Activated CD8-positive, alpha-beta memory T cell treated with anti-CD3 and anti-CD28 coated beads, Interleukin-2, amount 50 U/mL, for 1 hour (primary cell): ENCODE results near the gene TNPO3.

ENCODE experiments used
- DNase-seq: peaks from one replicate; pipeline ENCODE4 v3.0.0-alpha.2; 2020; ENCODE audit errors: extremely low read depth

The TNPO3 gene

DNA sequence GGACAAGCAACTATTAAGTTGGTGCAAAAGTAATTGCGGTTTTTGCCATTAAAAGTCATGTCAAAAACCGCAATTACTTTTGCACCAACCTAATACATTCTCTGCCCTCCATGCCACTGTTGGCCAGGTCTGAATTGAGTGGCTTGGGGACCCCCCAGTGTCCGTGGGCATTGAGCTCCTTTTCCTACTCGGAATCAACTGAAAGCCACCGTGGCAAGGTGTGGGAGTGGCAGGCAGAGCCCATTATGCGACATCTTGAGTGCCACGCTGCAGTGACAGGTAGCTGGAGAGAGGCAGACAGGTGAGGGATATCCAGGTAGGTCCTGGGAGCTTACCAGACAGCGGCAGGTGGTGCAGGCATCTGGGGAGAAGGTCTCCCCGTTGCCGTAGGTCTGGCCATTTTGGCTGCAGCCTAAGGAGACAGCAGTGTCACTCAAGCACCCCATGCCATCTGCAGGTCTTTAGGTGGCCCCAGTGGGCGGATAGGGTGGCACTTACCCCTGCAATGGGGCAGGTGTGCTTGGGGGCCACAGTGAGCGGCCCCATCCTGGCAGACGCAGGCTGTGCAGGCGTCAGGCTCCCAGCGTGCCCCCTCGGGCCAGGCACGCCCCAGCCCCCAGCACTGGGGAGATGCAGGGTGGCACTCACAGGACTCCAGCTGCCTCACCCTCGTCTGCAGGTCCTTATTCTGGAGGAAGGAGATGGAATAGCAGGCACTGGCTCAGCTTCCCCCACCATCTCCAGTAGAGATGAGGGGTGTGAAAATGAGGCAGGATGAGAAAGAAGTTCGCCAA lies 147.9 kb downstream of the TNPO3 start:
- DNase-seq, result no peak

DNA sequence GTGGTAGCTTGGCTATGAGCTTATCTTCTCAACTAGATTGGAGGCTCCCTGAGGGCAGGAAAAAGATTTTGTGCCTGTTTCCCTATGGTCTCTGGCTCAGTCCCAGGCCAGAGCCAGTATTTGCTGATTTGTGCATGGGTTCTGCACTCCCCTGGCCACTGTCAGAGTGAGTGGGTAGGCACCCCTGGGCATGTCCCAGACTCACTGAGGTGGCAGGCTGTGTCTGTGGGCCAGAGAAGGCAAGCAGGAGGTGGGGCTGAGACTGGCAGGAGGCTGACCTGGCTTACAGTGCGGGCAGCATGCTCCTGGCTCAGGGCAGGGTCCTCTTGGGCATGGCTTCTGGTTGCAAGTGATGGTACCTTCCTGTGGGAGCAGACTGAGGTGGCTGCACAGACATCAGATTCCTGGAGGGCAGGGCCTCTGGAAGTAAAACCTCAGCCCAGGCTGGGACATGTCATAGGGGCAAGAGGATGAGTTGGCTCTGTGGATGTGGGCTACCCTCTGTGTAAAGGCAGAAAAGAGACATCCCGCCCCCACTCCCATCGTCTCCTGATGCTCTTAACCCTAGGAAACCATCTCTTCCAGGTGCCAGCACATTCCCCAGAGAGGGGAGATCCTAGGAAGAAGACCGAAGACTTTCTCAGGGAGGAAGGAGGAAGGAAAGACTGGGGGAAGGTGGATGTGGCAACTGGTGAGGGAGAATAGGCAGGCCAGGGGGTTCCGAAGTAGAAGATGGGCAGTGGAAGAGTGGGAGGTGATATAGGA lies 148.7 kb downstream of the TNPO3 start:
- DNase-seq, result no peak

DNA sequence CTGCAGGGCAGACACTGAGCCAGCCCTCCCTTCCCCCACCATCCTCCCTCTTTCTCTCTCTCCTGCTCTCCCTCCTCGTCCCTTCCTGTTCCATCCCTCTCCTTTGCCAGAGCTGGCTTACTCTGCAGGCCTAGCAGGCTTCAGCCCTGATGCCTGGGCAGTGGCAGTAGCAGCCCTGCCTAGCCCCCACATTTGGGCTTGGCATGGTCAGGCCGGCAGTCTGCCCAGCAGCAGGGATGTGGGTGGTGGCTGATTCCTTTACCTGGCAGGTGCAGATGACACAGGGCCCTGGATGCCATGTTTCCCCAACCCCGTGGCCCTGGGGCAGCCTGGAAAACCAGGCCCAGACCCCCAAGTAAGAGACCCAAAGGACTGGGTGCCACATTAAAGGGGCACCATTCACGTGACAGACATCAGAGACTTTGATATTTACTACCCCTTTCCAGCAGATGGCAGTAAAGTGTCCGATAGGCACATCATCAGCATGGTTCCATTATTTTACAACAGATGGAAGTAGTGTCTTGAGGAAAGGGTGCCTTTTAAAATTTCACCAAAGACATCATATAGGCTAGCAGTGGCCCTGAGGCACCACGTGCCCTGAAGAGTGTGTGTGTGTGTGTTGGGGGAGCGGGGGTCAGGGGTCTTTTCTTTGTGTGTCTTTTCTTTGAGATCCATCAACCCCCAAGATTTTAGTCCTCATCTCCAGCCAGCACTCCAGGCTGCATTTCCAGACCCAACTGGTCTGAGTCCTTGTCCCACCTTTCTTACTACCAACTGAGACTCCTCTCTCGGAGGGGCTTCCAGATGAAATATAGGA lies 150.3 kb downstream of the TNPO3 start:
- no peak for DNase-seq
